GM12891 (cell line): Measurements from ENCODE around the gene PTGES3. TPM values are rescaled to one million over a fixed set of nuclear protein-coding genes. Genes with fewer than 3 reads are reported as not detected.
A peak's percentile ranks its signal among the peaks of the same experiment; 100 is the strongest.
"Not testable (repeated sequence)": the region's sequence is repeated elsewhere in the genome, so short reads cannot be mapped to it uniquely, and the experiment has no call there.

Experiments used
- DNase-seq: peaks from one replicate; pipeline ENCODE4 v3.0.0; 2011; ENCODE audit warnings: low spot score; ENCODE audit not compliant: insufficient read length
- FAIRE-seq: peaks from 2 replicates; lab custom pipeline; 2011; peaks lifted over from hg19 to GRCh38; lab: Jason Lieb, UNC
- PAX5 ChIP-seq: IDR thresholded peaks from 2 replicates; pipeline ENCODE4 v1.6.1; 2011; ENCODE audit warnings: low read length, moderate library complexity, mild to moderate bottlenecking; ENCODE audit not compliant: insufficient read depth, severe bottlenecking
- POLR2A ChIP-seq: IDR thresholded peaks from 2 replicates; pipeline ENCODE4 v1.6.1; 2011; ENCODE audit warnings: low read depth, low read length, control low read depth
- POLR2AphosphoS5 ChIP-seq: IDR thresholded peaks from 2 replicates; pipeline ENCODE4 v1.6.1; 2011; ENCODE audit warnings: low read depth, low read length, control low read depth
- POU2F2 ChIP-seq: IDR thresholded peaks from 2 replicates; pipeline ENCODE4 v1.6.1; 2011; ENCODE audit warnings: low read depth, mild to moderate bottlenecking, control low read depth, low read length, moderate library complexity
- SPI1 ChIP-seq: IDR thresholded peaks from 2 replicates; pipeline ENCODE4 v1.6.1; 2011; ENCODE audit warnings: low read depth, low read length, control low read depth
- TAF1 ChIP-seq: IDR thresholded peaks from 2 replicates; pipeline ENCODE4 v1.6.1; 2011; ENCODE audit warnings: low read depth, low read length, control low read depth
- polyA plus RNA-seq: library from polyadenylated mRNA; unstranded; fragments of >200 nt; gene quantifications from one replicate; pipeline ENCODE4 v1.2.1, GENCODE V29; 2012; ENCODE audit warnings: low read depth, missing spikeins, inconsistent platforms; ENCODE audit not compliant: missing spikeins

The PTGES3 gene, protein sequence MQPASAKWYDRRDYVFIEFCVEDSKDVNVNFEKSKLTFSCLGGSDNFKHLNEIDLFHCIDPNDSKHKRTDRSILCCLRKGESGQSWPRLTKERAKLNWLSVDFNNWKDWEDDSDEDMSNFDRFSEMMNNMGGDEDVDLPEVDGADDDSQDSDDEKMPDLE
- polyA plus RNA-seq: 158 TPM

DNA sequence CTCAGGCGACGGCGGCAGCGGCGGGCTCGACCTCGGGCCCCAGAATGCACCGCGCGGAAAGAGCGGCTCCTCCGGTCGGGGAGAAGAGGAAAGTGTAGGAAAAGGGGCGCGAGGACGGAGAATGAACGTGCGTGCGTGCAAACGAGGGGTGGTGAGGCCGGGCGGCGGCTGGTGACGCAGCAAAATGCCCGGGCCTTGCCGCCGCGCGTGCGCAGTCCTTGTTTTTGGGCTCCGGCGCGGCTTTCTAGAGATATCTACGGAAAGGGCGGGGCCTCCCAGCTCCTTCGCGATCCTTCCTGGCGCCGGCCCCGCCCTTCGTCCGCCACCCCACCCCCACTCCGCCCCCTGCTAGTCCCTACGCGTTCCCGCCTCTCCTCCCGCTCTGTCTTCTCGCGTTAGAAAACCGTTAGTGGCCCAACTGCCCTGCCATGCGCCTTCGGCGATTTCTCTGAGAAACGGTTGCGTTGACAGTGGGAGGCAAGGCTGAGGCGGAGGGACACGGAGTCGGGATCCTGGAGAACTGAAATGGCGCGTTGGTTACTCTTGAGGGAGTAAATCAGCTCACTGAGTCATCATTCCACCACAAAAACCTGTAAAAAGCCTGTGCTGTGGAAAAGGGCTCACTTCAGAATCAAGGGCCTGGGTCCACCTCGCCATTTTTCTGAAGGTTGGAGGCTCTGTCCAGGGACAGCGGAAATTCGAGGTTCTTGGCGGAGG lies at the start of gene PTGES3:
Gene PTGES3, minus strand, starts transcription at position 156 of the 717 bp plus-strand sequence. CDS start 285 bp downstream, outside the sequence.
- TF ChIP-seq PAX5: no peak
- peak; percentile 44; the same call in 1 of the 2 replicates for TF ChIP-seq POU2F2
- TF ChIP-seq POLR2AphosphoS5: peak; percentile 97
- TF ChIP-seq TAF1: peak; percentile 91
- TF ChIP-seq SPI1: no peak
- TF ChIP-seq POLR2A: peak; percentile 92
- peak; percentile 84 for DNase-seq
- FAIRE-seq: peak; percentile 92

DNA sequence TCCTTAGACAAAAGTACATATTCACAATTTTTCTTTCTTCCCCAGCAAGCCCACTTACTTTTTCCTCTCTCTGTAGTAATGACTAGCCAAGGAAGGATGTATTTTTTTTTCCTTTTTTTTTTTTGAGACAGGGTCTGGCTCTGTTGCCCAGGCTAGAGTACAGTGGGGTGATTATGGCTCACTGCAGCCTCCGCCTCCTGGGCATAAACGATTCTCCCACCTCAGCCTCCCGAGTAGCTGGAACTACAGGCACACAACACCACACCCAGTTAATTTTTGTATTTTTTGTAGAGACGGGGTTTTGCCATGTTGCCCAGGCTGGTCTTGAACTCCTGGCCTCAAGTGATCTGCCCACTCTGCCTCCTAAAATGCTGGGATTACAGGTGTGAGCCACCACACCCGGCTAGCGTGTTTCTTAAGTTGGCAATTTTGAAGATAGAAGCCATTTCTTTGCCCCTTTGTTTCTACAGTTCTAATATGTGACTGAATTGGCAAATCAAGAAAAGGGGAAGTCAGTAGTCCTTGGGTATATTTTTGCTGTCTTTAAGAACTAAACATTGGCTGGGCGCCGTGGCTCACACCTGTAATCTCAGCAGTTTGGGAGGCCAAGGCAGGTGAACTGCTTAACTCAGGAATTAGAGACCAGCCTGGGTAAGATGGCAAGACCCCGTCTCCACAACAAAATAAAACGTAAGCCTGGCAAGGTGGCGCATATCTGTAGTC lies 40.2 kb upstream of the PTGES3 start:
- DNase-seq (no peak), FAIRE-seq (no peak)
- TF ChIP-seq TAF1 (no peak), SPI1 (peak; percentile 54; the same call in 1 of the 2 replicates)

GRCh38 chr12:56726196-56726675 lies 38.2 kb upstream of the PTGES3 start:
- DNase-seq, FAIRE-seq: not testable (repeated sequence)

GRCh38 chr12:56725723-56726102 lies 37.6 kb upstream of the PTGES3 start:
- DNase-seq: no peak
- no peak for FAIRE-seq

GRCh38 chr12:56724972-56725722 lies 37.1 kb upstream of the PTGES3 start, which contains the start of gene NACA:
Gene NACA, minus strand, starts transcription at chr12:56725299. Its CDS starts 778 bp downstream, at chr12:56724521.
- FAIRE-seq (peak; percentile 97), DNase-seq (peak; percentile 92)
- peak; percentile 98 for TF ChIP-seq POLR2AphosphoS5
- no peak; the same call in none of the 2 replicates for TF ChIP-seq SPI1
- no peak for TF ChIP-seq PAX5
- TF ChIP-seq POU2F2: peak; percentile 55
- peak; percentile 96 for TF ChIP-seq TAF1
- peak; percentile 98 for TF ChIP-seq POLR2A

More at GRCh38 chr12:56725723-56726102, 37.6 kb upstream of the PTGES3 start:
- no peak for TF ChIP-seq POU2F2
- no peak for TF ChIP-seq TAF1
- no peak for TF ChIP-seq SPI1
- no peak for TF ChIP-seq PAX5
- TF ChIP-seq POLR2AphosphoS5: no peak
- TF ChIP-seq POLR2A: no peak

DNA sequence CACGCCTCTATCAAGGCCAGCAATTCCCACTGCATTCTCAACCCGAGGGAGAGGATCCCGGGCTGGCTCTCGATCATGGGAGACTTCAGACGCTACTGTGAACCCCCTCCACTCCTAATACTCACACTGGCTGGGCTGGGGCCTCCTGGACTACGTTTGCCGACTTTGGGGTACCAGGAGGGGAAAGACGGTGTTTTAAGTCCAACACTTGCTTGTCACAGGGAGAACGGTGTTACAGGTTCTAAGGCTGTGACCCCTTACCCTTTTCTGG lies 36.6 kb upstream of the PTGES3 start:
- DNase-seq: no peak
- no peak for FAIRE-seq
- no peak for TF ChIP-seq TAF1
- TF ChIP-seq POU2F2: no peak
- no peak for TF ChIP-seq SPI1
- TF ChIP-seq PAX5: no peak
- TF ChIP-seq POLR2A: no peak

DNA sequence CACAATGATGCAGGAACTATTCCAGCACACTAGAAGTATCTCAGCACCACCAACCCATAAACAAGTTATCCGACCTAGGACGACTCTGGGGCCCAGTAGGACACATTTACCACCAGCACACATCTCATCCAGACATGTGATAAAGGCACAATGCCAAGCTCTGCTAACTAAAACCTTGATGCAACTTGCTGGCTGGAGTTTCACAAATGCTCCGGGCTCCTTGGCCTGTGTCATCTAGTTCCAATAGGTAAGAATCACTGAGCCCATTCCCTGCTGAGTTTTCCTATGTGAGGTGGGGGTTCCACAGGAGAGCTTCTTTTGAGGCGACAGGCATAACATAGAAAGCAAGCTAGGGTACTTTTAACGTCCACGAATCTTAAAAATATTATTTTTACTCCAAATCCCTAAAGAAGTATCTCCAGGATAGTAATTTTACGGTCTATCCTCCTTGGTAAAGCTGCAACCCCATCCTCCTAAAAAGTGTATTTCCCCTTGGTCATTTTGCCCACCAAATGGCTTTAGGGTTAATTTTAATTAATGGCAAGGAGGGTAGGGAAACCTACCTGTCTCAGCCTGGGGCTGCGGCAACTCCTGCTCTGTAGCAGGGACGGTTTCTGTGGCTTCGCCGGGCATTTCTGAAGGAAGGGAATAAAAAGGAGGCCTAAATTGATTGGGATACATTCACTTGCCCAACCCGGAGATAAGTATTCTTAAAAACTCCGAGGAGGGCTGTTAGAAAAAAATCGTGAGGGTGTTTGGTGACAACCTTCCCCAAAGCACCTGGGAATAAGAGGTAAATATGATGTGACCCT lies 36.0 kb upstream of the PTGES3 start:
- DNase-seq (no peak), FAIRE-seq (no peak)
- no peak for TF ChIP-seq POLR2A
- TF ChIP-seq POLR2AphosphoS5: no peak; the same call in 1 of the 2 replicates

GRCh38 chr12:56723352-56723751 lies 35.3 kb upstream of the PTGES3 start:
- DNase-seq (no peak), FAIRE-seq (no peak)
- no peak for TF ChIP-seq POLR2AphosphoS5
- no peak for TF ChIP-seq PAX5
- TF ChIP-seq POU2F2: no peak
- TF ChIP-seq TAF1: no peak
- no peak for TF ChIP-seq POLR2A
- TF ChIP-seq SPI1: no peak

GRCh38 chr12:56722832-56723231 lies 34.7 kb upstream of the PTGES3 start:
- FAIRE-seq: no peak
- TF ChIP-seq POLR2AphosphoS5 (no peak; the same call in 1 of the 2 replicates), POLR2A (peak; percentile 29; the same call in 1 of the 2 replicates)

More at GRCh38 chr12:56722832-56723231, 34.7 kb upstream of the PTGES3 start:
- no peak for DNase-seq
